SU-DHL-6 (cell line): ENCODE measurements around the gene FNIP2.

Experiments used
- CTCF ChIP-seq: fragments of 200-600 bp; sonication (generic); IDR thresholded peaks from one replicate; pipeline ENCODE4 v1.5.1; 2017; ENCODE audit warnings: antibody characterized with exemption, mild to moderate bottlenecking, low read length, moderate library complexity; ENCODE audit not compliant: insufficient read depth, poor library complexity, severe bottlenecking
- EZH2phosphoT487 ChIP-seq: fragments of 200-600 bp; sonication (generic), shearing (Covaris generic); conservative IDR thresholded peaks from 2 replicates; pipeline ENCODE4 v1.6.1; 2018; ENCODE audit warnings: mild to moderate bottlenecking, antibody characterized with exemption, low read length, moderate library complexity, mixed read lengths

- TF ChIP-seq CTCF (no peak), EZH2phosphoT487 (no peak)
These were observed 121.5 kb downstream of the FNIP2 start for GRCh38 chr4:158890294-158890693.
